WTC11 (cell line): Measurements from ENCODE around the gene ZC3H8. TPM values are rescaled to one million over a fixed set of nuclear protein-coding genes. Genes with fewer than 3 reads are reported as not detected.

Experiments used
- CDX4 ChIP-seq: fragments of 250-450 bp; sonication (Bioruptor Pico); IDR thresholded peaks from 2 replicates; pipeline ENCODE4 v1.9.0; 2021; ENCODE audit warnings: moderate library complexity, mild to moderate bottlenecking, inconsistent platforms, borderline replicate concordance
- ELF4 ChIP-seq: sonication (generic); formaldehyde crosslinking; IDR thresholded peaks from 2 replicates; pipeline ENCODE4 v1.8.1; 2022; ENCODE audit warnings: low read depth, mild to moderate bottlenecking, moderate library complexity, missing genetic modification reagents
- ESRRA ChIP-seq: sonication (generic); formaldehyde crosslinking; IDR thresholded peaks from 2 replicates; pipeline ENCODE4 v1.8.1; 2022; ENCODE audit warnings: mild to moderate bottlenecking, missing genetic modification reagents, borderline replicate concordance
- ETV6 ChIP-seq: sonication (generic); formaldehyde crosslinking; IDR thresholded peaks from 2 replicates; pipeline ENCODE4 v1.8.1; 2022; ENCODE audit warnings: mild to moderate bottlenecking, missing genetic modification reagents
- FOXJ3 ChIP-seq: sonication (generic); formaldehyde crosslinking; IDR thresholded peaks from 2 replicates; pipeline ENCODE4 v1.9.0; 2021; ENCODE audit warnings: missing genetic modification reagents, mild to moderate bottlenecking, borderline replicate concordance
- FOXK1 ChIP-seq: sonication (generic); formaldehyde crosslinking; IDR thresholded peaks from 2 replicates; pipeline ENCODE4 v1.8.0; 2022; ENCODE audit warnings: mild to moderate bottlenecking, moderate library complexity, missing genetic modification reagents
- IRF1 ChIP-seq: sonication (generic); formaldehyde crosslinking; IDR thresholded peaks from 2 replicates; pipeline ENCODE4 v1.8.0; 2023; ENCODE audit warnings: missing genetic modification reagents
- KAT7 ChIP-seq: sonication (generic); formaldehyde crosslinking; IDR thresholded peaks from 2 replicates; pipeline ENCODE4 v1.8.1; 2023; ENCODE audit warnings: missing genetic modification reagents, mild to moderate bottlenecking, borderline replicate concordance
- MLX ChIP-seq: sonication (generic); formaldehyde crosslinking; IDR thresholded peaks from 2 replicates; pipeline ENCODE4 v1.8.1; 2023; ENCODE audit warnings: mild to moderate bottlenecking, missing genetic modification reagents, moderate library complexity
- NR3C1 ChIP-seq: sonication (generic); formaldehyde crosslinking; conservative IDR thresholded peaks from 2 replicates; pipeline ENCODE4 v1.8.1; 2023; ENCODE audit warnings: low read depth, mild to moderate bottlenecking, missing genetic modification reagents
- TCF7 ChIP-seq: sonication (generic); formaldehyde crosslinking; IDR thresholded peaks from 2 replicates; pipeline ENCODE4 v1.8.0; 2022; ENCODE audit warnings: mild to moderate bottlenecking, low read depth, missing genetic modification reagents, moderate library complexity
- TEAD4 ChIP-seq: sonication (generic); formaldehyde crosslinking; IDR thresholded peaks from 2 replicates; pipeline ENCODE4 v1.8.0; 2022; ENCODE audit warnings: mild to moderate bottlenecking, missing genetic modification reagents
- ZBTB21 ChIP-seq: sonication (generic); formaldehyde crosslinking; IDR thresholded peaks from 2 replicates; pipeline ENCODE4 v1.8.1; 2023; ENCODE audit warnings: mild to moderate bottlenecking, missing genetic modification reagents, borderline replicate concordance
- ZBTB43 ChIP-seq: sonication (generic); formaldehyde crosslinking; IDR thresholded peaks from 2 replicates; pipeline ENCODE4 v1.8.1; 2023; ENCODE audit warnings: mild to moderate bottlenecking, missing genetic modification reagents
- ZNF219 ChIP-seq: sonication (generic); formaldehyde crosslinking; IDR thresholded peaks from 2 replicates; pipeline ENCODE4 v1.8.0; 2023; ENCODE audit warnings: missing genetic modification reagents, mild to moderate bottlenecking, borderline replicate concordance
- ZNF263 ChIP-seq: sonication (generic); formaldehyde crosslinking; IDR thresholded peaks from 2 replicates; pipeline ENCODE4 v1.8.1; 2022; ENCODE audit warnings: low read depth, mild to moderate bottlenecking, moderate library complexity, missing genetic modification reagents
- ZNF512 ChIP-seq: sonication (generic); formaldehyde crosslinking; IDR thresholded peaks from 2 replicates; pipeline ENCODE4 v1.8.1; 2022; ENCODE audit warnings: missing genetic modification reagents, borderline replicate concordance
- ZNF532 ChIP-seq: fragments of 250-450 bp; sonication (Bioruptor Pico); IDR thresholded peaks from 2 replicates; pipeline ENCODE4 v1.9.0; 2021; ENCODE audit warnings: mild to moderate bottlenecking, borderline replicate concordance
- ZNF671 ChIP-seq: fragments of 250-450 bp; sonication (Bioruptor Pico); IDR thresholded peaks from 2 replicates; pipeline ENCODE4 v1.8.0; 2021; ENCODE audit warnings: mild to moderate bottlenecking
- ZSCAN18 ChIP-seq: fragments of 250-450 bp; sonication (Bioruptor Pico); IDR thresholded peaks from 2 replicates; pipeline ENCODE4 v2.1.2; 2022; ENCODE audit warnings: mild to moderate bottlenecking, moderate library complexity
- total RNA-seq: library from RNA; stranded (reverse); gene quantifications from 3 replicates; pipeline ENCODE4 v1.2.3, GENCODE V29; 2021

The ZC3H8 gene
- total RNA-seq, 1 experiment from 2014 or later: 5.7 TPM

- TF ChIP-seq FOXK1 (CRISPR knock-in tag) (peak; percentile 93), CDX4 (CRISPR knock-in tag) (no peak), KAT7 (CRISPR knock-in tag) (peak; percentile 94; the same call in 1 of the 2 replicates), ZNF219 (CRISPR knock-in tag) (peak; percentile 88; the same call in 1 of the 2 replicates), NR3C1 (CRISPR knock-in tag) (0 out of 2 replicates have a peak, but pooled peaks have one; percentile 68), MLX (CRISPR knock-in tag) (no peak), ZNF671 (CRISPR knock-in tag) (no peak), ZBTB43 (CRISPR knock-in tag) (peak; percentile 97), ZNF512 (CRISPR knock-in tag) (no peak), ELF4 (peak; percentile 88; the same call in 1 of the 2 replicates), TEAD4 (CRISPR knock-in tag) (peak; percentile 69; the same call in 1 of the 2 replicates), ETV6 (CRISPR knock-in tag) (peak; percentile 96), ZSCAN18 (no peak), ZBTB21 (peak; percentile 90), IRF1 (CRISPR knock-in tag) (peak; percentile 96), ZNF263 (CRISPR knock-in tag) (0 out of 2 replicates have a peak, but pooled peaks have one; percentile 70), TCF7 (CRISPR knock-in tag) (peak; percentile 64; the same call in 1 of the 2 replicates), FOXJ3 (CRISPR knock-in tag) (no peak), ESRRA (CRISPR knock-in tag) (peak; percentile 94), ZNF532 (no peak)
Observed at GRCh38 chr2:112181571-112182290, 73.1 kb downstream of the ZC3H8 start (continued).
